Bone marrow (tissue), 2 donors: ENCODE results near the gene MAN2A2.

Source experiments
- DNase-seq, 2 donors: peaks; one replicate each; lab custom pipeline; 2025; lab: John Stamatoyannopoulos, UW

The MAN2A2 gene

GRCh38 chr15:90946538-90946937, 43.4 kb downstream of the MAN2A2 start:
- no peak for DNase-seq

DNA sequence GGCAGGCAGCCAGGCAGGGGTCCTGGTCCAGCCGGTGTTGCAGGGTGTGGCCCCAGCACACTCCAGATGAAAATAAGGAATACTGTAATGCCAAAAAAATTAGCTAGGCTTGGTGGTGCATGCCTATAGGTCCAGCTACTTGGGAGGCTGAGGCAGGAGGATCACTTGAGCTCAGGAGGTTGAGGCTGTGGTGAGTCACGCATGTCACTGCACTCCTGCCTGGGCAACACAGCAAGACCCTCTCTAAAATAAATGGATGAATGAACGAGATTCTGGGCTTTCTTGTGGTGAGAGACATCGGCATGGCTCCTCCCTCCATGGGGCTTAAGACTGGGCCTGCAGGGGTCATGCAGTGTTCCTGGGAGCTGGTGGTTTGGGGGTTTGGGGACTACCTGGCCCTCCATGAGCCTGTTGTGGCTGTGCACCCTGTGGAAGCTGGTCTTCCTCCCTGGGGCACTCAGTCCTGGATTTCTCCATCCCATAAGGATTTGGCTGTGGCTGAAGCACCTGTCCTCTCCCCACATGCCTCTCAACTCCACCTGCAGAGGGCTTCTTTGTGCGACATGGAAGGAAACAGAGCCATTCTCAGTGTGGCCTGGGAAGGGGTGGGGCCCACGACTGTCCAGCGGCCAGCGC, 44.0 kb downstream of the MAN2A2 start:
- DNase-seq, result no peak

- DNase-seq, result no peak
Observed at GRCh38 chr15:90947577-90948357, 44.7 kb downstream of the MAN2A2 start.

DNA sequence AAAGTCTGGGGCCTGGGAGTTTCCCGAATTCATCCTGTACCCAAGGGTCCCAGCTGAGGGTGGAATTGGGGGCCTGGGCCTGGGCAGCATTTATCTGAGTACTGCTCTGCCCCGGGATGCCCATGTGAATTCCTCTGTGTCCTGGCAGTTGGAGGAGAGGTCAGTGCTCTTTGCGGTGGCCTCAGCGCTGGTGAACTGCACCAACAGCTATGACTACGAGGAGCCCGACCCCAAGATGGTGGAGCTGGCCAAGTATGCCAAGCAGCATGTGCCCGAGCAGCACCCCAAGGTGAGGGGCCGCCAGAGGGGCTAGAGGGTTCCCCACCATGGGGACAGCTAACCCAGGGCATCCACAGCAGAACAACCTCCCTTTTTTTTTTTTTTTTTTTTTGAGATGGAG, 45.4 kb downstream of the MAN2A2 start:
- no peak for DNase-seq

DNA sequence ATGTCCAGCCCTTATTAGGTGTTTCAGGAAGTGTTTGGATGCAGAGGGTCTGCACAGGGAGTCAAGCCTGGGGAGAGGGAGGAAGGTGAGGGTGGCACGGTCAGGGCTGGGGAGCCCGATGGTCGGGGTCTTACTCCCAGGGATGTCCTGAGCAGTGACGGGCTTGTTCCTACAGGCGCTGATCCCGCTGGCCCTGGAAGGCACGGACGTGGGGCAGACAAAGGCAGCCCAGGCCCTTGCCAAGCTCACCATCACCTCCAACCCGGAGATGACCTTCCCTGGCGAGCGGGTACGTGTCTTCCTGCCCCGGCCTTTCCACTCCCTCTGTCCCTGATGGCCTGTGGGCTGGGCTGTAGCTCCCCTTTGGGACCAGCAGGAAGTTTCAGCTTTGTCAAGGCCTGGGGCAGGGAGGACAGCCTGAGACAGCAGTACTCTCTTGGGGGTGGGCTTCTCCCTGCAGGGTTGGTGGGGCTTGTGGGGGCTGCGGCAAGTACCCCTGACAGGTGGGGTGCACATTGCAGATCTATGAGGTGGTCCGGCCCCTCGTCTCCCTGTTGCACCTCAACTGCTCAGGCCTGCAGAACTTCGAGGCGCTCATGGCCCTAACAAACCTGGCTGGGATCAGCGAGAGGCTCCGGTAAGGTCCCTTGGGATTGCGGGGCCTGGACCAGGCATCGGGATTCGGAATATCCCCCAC, 47.0 kb downstream of the MAN2A2 start:
- no peak for DNase-seq

- no peak for DNase-seq
Observed at GRCh38 chr15:90950676-90951075, 47.6 kb downstream of the MAN2A2 start.

DNA sequence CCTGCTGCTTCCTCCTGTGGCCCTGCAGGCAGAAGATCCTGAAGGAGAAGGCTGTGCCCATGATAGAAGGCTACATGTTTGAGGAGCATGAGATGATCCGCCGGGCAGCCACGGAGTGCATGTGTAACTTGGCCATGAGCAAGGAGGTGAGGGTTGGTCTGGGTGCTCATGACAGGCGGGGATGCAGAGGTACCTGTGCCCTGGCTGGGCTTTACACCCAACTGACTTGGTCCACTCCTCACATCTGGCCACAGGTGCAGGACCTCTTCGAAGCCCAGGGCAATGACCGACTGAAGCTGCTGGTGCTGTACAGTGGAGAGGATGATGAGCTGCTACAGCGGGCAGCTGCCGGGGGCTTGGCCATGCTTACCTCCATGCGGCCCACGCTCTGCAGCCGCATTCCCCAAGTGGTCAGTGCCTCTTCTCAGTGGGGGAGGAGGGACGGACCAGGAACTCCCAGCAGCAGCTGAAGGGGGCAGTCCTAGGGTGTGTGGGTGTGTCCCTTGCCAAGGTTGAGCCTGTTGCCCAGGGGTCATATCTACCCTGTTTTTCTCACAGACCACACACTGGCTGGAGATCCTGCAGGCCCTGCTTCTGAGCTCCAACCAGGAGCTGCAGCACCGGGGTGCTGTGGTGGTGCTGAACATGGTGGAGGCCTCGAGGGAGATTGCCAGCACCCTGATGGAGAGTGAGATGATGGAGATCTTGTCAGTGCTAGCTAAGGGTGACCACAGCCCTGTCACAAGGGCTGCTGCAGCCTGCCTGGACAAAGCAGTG, 50.0 kb downstream of the MAN2A2 start:
- DNase-seq, result no peak

DNA sequence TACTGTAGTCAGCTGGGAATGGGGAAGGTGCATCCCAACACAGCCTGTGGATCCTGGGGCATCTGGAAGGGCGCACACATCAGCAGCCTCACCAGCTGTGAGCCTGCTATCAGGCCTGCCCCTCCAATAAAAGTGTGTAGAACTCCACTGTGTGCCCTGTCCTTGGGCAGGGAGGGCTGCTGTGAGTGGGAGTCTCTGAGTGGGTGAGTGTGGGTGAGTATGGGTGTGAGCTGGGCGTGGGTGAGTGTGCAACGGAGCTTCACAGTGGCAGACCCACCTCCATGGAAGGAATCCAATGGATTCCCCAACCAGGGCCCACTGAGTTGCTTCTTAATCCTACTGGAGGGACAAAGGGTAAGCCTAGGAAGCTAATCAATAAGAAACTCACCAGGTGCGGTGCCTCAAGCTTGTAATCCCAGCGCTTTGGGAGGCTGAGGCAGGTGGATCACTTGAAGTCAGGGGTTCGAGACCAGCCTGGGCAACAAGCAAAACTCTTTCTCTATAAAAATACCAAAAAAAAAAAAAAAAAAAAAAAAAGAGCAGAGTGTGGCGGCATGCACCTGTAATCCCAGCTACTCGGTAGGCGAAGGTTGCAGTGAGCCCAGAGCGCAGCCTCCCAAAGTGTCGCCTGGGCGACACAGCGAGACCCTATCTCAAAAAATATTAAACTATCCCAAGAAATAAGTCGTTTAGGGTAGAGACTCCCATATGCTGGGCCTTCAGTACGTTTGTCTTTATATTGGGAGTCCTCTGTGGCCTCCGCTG, 51.0 kb downstream of the MAN2A2 start:
- DNase-seq, result no peak

DNA sequence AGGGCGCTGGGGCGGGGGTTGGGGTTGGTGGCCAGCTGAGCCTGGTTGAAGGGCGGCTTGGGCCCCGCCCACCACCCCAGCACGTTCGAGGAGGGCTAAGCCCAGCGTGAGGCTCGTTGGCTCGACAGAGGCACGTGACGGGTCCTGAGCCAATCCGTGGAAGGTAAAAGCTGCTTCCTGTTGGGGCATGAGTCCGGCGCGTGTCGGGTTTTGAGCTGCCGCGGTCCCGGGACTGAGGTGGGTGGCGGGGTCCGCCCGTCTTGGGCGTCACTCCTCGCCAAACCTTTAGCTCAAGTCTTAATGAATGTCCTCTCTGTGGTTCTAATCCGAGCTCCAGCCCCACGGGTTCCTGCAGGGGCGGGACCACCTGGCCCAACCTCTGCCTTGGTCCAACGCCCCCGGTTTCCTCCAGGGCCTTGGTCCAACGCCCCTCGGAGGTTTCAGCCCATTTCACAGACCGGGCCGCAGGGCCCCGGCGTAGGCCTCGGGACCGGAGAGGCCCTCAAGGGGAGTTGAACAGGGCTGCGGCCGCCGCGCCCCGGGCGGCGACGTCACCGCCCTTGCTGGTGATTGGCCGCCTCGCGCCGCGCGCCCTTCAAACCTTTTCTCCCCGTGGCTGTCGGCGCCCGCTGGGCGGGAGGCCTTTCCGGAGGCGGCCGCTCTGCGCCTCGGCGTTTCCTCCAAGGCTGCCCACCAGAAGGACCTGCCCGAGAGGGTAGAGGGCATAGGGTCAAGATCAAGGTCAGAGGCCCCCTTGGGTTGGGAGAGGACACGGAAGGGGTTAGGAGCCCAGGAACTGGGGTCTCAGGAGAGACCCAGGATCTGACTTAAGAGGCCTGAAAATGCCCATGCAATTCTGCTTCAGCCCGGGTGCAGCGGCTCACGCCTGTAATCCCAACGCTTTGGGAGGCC, 51.9 kb downstream of the MAN2A2 start, which contains the start of gene RCCD1:
Gene RCCD1 (plus strand): TSS at position 173 of the 912 bp plus-strand sequence. CDS start 1,851 bp downstream, outside the sequence.
- peak; percentile 78 for DNase-seq

GRCh38 chr15:90955624-90956273, 52.6 kb downstream of the MAN2A2 start:
- no peak for DNase-seq

- DNase-seq, result no peak
Observed at GRCh38 chr15:90956274-90957030, 53.4 kb downstream of the MAN2A2 start.

- no peak for DNase-seq
Observed at GRCh38 chr15:90957031-90957790, 54.1 kb downstream of the MAN2A2 start.

GRCh38 chr15:90957791-90958190, 54.7 kb downstream of the MAN2A2 start:
- DNase-seq, result no peak

GRCh38 chr15:90959028-90959595, 56.0 kb downstream of the MAN2A2 start:
- no peak for DNase-seq

DNA sequence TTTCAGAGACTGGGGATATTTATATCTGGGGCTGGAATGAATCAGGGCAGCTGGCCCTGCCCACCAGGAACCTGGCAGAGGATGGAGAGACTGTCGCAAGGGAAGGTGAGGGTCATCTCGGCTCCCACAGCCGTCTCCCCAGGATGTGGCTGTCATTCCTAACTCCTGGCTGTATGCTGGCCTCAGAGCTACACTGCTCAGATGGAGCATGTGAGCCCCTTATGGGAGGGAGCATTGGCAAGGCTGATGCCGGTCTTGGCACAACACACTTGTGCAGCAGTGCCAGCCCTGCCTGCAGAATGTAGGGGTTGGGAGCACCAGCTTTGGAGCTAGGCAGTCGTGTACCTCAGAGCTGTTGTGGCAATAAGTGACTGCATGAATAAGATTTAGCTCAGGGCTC, 56.8 kb downstream of the MAN2A2 start:
- DNase-seq, result no peak

- no peak for DNase-seq
Observed at GRCh38 chr15:90960298-90961091, 57.4 kb downstream of the MAN2A2 start.

DNA sequence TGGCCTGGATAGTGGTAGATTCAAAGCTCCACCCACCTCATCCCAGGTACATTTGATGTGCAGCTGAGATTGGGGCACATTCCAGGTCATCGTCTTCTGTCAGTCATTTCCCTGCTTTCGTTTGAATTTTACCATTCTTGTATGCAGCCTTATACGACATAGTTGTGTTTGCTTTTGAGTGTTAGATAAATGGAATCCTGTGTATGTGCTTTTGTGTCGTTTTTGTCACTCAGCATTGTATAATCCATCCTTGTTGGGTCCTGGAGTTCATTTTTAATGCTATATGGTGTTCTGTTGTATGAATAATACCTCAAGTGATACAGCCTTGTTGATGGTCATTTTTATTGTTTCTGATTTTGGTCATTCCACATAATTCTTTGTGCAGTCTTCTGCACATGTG, 58.9 kb downstream of the MAN2A2 start:
- DNase-seq, result no peak
